NT2/D1 (cell line): ENCODE measurements around the gene ART4.

Experiments used
- SUZ12 ChIP-seq: IDR thresholded peaks from 2 replicates; pipeline ENCODE4 v1.6.1; 2011; ENCODE audit not compliant: insufficient read length, insufficient read depth; ENCODE audit errors: extremely low read depth
- ZNF274 ChIP-seq: IDR thresholded peaks from 2 replicates; pipeline ENCODE4 v1.6.1; 2011; ENCODE audit warnings: mild to moderate bottlenecking, low read depth, low read length

- TF ChIP-seq SUZ12 (no peak), ZNF274 (no peak)
Measured at GRCh38 chr12:14854586-14855183, 11.4 kb upstream of the ART4 start.
